ENCODE data around the gene PHEX.

GRCh38 chrX:22186165-22186564, 154.0 kb downstream of the PHEX start:
- TF ChIP-seq, protein P1, sequence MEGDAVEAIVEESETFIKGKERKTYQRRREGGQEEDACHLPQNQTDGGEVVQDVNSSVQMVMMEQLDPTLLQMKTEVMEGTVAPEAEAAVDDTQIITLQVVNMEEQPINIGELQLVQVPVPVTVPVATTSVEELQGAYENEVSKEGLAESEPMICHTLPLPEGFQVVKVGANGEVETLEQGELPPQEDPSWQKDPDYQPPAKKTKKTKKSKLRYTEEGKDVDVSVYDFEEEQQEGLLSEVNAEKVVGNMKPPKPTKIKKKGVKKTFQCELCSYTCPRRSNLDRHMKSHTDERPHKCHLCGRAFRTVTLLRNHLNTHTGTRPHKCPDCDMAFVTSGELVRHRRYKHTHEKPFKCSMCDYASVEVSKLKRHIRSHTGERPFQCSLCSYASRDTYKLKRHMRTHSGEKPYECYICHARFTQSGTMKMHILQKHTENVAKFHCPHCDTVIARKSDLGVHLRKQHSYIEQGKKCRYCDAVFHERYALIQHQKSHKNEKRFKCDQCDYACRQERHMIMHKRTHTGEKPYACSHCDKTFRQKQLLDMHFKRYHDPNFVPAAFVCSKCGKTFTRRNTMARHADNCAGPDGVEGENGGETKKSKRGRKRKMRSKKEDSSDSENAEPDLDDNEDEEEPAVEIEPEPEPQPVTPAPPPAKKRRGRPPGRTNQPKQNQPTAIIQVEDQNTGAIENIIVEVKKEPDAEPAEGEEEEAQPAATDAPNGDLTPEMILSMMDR (IDR thresholded peaks at IDR 0.05; ENCODE audit: low read length), result no peak
- TF ChIP-seq EZH2phosphoT487 (IDR thresholded peaks at IDR 0.05; ENCODE audit: low read length) (no peak), EZH2 (optimal IDR thresholded peaks at IDR 0.05; ENCODE audit: low read depth, low read length) (no peak)

All from MM.1S (cell line).